Hippocampal formation (tissue), 2 donors: ENCODE data around the gene LRRC4C.

Source experiments
- DNase-seq, 2 donors: peaks; one replicate each; lab custom pipeline; 2025; lab: John Stamatoyannopoulos, UW

Gene LRRC4C

GRCh38 chr11:40291741-40292140 lies 1167.7 kb downstream of the LRRC4C start:
- DNase-seq, result peak in 1 of 2 donors; percentile 53

- peak; percentile 46 to 53 for DNase-seq
These were observed 1168.1 kb downstream of the LRRC4C start for GRCh38 chr11:40291329-40291728.

DNA sequence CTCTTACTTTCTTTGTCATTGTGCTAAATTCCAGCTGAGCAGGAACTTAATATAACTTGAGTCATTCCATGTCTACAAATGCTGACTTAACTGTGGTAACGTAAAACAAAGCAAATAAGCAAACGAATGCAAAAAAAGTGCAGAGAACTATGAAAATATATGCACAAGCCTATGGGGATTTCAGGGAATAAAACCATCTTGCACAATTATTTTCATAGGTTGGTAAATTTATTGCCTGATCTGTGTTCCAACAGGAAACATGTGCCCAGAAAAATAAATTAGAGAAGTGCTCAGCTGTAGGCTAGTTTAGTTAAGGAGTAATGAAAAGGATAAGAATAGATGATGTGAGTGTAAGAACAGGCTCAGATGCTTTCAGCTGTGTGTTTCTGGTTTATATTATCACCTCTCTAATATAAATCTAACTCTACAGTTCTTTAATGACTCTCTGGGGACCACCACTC lies 1169.3 kb downstream of the LRRC4C start:
- DNase-seq, result peak in 1 of 2 donors; percentile 45

DNA sequence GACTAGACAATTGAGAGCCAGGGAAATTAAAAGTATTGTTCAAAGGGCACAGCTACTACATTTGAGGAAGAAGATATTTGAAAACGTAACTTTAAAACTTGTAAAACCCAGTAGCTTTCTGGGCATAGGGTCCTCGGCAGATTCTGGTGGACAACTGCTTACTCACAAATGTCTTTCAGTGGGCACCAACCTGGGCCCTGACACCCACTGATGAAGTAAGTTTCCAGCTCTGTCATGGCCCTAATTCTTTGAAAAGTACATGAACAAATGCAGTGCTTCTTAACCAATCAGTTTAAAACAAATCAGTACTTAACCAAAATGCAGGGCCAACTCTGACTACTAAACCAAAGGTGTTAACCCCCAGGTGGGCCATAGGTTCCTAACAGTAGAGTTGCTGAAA lies 1170.1 kb downstream of the LRRC4C start:
- no peak for DNase-seq

DNA sequence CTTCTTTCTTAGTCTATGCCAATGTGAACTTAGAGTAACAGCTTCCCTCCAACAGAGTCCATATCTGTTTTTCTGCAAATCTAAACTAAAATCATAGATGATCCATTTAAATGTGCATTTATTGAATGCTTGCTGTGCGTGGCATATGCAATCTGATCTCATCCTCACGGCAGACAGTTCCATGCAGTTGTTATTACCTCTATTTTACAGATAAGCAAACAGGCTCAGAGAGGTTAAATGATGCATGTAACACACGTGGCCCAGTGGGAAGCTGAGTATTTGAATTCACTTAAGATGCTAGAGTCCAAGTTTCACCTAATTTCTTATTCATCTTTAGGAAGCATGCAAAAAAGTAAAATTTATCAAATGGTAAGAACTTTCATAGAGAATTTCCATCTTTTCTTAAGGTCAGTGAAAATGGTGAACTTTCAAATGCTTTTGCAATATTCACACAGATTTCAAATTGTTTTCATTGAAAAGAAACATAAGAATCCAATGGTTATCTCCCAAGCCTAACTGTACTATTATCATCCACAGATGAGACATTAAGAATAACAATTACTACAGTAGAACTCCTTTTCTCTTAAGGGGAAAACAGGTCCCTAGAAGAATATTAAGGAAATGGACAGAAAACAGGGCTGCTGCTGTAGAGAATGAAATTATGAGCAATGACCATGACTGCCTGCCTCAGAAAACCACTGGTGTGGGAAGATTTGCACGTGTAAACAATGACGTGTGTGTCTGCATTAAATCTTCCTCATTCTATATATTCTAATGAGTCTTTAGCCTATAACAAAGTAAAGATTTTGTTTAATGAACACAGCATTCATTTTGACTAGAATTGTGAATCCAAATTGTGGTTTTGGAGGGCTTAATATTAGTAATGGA lies 1171.3 kb downstream of the LRRC4C start:
- no peak for DNase-seq

DNA sequence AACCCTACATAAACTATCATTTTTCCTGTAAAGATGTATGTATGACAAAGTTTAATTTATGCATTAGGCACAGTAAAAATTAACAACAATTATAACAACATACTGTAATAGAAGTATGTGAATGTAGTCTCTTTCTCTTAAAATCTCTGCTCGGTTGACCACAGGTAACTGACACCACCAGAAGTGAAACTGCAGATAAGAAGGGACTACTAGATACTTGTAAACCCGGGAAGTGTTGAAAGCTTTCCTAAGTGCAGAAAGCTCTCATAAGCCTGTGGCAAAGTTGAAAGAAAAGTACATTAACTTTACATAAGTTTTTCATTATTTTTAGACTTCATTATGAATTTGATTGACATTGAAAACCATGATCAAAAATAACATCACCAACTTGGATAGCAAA lies 1173.3 kb downstream of the LRRC4C start:
- DNase-seq, result no peak

DNA sequence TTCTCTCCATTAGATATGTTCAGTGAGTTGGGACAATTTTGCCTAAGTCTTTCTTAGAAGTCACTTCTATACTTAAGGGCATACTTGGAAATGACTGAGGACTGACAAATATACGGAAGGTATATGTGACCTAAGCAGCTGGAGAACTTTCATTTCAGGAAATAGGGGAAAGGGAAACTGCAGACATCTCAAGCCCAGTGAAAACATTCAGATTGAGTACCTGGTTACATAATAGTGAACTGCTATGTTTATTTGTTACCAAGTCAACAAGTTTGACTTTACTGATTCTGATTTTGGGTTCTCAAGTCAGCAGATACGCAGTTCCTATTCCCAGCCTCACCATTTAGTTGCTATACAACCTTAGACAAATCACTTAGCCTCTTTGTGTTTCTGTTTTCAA lies 1173.9 kb downstream of the LRRC4C start:
- no peak for DNase-seq

DNA sequence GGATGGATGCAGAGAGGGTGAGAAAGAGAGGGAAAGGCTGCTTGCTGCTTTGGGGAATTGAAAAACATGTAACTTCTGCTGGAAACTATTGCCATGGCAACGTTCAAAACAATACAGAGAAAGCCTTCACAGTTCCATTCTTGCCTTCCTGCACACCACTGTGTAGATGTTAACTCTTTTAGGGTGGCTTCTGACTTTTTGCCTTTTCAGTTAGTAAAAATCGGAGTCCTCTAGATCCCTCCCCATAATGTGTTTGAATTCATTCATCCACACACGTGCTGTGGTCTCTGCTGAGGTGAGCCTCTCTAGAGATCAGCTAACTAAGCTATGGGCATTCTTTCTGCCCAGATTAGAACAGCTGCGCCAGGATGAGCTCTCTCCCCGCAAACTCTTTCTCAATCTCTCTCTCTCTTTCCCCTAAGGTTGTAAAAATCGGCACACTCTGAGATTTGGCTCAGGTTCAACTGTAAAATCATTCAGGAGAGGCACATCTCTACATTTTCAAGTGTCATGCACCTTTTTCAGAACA lies 1178.3 kb downstream of the LRRC4C start:
- DNase-seq, result peak; percentile 22 to 75

DNA sequence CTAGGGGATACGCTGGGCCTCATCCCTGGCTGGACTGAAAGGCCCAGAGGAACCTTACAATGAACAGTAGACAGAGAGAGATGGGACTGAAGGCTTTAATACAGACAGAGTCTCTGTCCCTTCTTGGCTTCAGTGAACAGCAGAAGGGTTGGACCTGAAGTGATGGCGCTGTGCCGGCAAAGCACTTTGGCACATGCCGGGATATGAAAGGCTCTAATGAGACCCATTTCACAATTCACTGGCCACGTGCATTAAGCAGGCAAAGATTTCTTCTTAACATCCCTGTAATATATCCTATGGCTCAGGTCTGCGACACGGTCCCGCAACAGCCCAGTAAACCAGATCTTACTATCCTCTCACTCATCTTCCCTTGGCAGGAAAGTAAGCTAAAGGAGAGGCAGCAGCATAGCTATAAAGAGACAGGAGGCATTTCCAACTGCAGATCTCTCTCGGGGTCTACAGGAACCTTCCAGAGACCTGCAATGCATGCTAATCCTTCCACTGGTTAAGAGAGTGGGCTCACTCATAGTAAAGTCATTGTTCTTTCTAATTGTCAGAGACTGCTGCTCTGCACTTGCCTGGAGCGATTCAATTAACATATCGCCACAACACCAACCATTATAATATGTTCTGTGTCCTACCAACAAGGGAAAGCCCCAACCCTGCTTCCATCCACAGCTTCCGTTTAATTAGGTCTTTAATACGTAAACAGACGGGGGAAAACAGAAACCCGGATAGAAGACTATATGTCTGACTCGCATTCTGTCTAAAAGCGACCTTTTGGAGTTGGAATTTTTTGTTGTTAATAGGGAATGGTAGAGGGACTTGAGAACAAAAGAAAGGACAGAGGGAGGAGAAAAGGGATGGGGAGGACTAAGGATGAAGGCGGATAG lies 1179.0 kb downstream of the LRRC4C start:
- DNase-seq, result peak; percentile 75

- DNase-seq, result no peak
These were observed 1182.5 kb downstream of the LRRC4C start for GRCh38 chr11:40276960-40277359.

DNA sequence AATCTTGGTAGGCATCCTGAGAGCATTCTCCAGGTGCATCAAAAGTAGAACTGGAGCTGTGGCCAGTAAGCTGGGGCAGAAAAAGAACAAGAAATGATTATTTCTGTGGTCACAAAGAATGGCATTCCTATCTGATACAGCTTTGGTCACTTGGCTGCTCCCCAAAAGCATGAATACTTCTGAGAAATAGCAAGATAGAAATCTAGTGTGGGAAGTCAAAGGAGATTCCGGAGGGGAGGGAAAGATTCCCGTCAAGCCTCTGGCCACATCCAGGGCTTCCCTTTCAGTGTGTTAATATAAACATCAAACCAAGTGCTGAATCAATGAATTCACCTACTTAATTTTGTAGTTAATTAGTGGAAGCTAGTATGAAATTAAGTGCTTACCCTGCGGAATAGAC lies 1185.4 kb downstream of the LRRC4C start:
- no peak for DNase-seq

DNA sequence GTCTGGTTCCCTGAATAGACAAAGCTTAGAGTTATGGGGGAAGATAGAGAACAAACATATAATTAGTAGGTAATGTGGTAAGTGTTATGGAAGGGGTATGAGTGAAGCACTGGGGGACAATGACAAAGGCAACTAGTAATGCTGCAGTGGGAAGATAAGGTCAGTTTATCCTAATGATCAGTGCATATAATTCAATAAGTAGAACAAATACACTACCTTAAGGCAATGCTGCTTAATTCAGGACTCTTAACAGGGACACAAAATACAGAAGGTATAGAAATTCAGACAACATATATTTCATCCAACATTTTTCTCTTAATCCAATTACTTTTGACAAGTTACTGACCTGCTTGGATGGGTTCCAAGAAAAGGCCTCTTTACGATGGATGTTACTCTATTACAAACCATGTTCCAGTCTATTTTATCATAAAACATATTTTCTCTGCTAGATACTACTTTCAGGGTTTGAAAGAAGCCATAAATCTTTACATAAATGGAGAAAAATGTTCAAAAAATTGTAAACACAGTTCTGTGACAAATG lies 1186.2 kb downstream of the LRRC4C start:
- DNase-seq, result no peak

DNA sequence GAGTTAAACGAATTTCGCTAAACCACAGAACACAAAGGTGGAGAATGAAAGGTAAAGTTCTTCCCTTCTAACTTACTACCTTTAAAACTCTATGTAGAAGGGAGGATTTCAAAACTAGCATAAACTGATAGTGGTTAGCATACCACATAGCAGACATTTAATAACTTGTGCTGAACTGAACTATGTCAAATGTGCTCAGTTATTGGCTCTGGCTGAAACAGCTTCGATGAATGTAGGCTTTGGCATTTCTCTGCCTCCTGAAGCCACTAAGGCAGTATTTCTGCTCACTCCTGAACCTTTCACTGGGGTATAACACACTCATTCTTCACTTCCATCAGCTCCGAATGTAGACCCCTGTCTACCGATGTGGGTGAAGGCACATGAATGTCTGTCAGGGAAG lies 1188.1 kb downstream of the LRRC4C start:
- no peak for DNase-seq

DNA sequence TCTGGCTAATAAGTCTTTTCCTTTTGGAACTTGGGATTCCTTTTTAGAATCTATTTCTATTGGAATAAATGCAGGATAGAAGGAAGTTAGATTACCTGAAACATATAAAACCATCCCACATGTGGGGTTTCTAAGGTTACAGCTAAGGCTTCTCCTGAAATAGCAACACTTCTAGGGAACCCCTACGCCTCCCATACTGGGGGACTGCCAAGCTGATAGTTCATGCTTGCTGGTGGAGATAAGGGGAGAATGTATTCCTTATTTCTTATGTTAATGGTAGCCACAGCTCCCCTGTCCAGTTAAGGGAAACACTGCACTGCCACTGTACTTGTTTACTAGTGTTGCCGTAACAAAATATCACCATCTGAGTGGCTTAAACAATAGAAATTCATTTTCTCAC lies 1189.6 kb downstream of the LRRC4C start:
- no peak for DNase-seq

- DNase-seq, result no peak
These were observed 1190.9 kb downstream of the LRRC4C start for GRCh38 chr11:40268551-40268950.

- no peak for DNase-seq
These were observed 1204.0 kb downstream of the LRRC4C start for GRCh38 chr11:40255457-40255856.

DNA sequence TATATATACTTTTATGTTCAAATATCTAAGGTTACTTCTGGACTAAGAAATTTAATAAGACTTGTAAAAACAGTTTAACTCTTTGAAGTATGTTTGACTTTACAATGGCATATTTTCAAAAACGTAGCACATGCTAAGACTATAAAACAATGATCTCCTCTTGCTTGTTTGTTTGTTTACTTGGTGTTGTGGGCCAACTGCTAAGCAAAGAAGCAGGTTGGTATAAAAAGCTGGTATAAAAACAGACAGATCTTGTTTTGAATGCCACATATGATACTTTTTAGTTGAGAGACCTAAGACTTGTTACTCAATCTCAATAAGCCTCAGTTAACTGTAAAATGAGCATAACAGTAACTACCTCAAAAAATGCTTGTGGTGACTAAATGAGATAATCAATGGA lies 1206.3 kb downstream of the LRRC4C start:
- no peak for DNase-seq

GRCh38 chr11:40252236-40252635 lies 1207.2 kb downstream of the LRRC4C start:
- no peak for DNase-seq

DNA sequence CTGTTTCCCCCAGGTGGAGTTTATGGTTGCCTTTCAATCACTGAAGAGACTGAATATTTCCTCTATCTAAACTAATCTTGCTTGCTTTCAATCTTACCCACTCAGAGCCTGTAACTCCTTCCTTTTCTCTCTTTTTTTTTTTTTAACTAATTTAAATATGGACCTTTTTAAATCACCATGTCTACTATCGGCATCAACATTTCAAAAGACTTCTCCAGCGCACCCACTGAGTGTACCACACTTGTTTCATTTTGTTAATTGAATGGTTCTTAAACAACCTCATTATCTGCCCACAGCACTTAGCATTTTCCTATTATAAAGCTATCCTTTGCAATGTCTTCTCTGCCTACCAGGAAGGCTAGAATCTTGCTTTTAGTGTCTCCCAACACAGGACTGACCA lies 1212.5 kb downstream of the LRRC4C start:
- no peak for DNase-seq

DNA sequence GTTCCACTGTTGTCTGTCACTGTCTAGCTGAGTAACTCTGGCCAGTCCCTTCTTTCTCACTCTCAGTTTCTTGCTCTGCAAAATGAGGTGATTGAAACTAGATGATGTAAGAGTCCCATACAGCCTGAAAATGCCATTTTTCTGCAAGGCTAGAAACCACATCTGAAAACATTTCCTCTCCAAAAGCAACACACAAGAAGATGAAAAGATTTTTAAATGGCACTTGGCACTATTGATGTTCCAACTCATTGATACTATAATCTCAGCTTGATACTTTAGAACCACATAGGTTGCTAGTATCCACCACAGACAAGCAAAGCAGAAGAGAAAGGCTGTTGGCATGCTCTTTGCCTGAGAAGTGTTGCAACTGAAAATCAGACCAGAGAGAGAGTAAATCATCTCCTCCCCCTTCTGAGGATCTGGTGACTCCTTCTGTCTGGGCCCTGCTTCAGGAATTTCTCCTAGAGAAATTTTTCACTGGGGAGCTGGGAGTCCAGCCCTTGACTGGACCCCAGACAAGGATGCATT lies 1217.9 kb downstream of the LRRC4C start:
- DNase-seq, result no peak

DNA sequence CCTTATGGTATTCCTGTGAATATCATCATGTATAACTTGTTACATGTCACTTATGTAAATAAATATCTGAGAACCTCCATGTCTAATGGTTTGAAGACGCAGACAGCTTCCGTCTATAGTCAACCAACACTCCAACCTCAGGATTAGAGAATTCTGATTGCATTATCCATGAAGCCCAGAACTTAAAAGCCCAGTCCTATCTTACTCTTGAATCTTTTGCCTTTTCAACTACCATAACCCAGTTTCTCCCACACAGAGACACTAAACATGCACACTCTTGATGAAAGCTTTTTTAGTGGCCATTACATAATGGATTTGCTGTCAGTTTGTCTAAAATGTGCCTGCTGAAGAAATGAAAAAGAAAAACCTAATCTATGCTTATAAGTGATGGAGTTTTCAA lies 1219.2 kb downstream of the LRRC4C start:
- DNase-seq, result no peak

DNA sequence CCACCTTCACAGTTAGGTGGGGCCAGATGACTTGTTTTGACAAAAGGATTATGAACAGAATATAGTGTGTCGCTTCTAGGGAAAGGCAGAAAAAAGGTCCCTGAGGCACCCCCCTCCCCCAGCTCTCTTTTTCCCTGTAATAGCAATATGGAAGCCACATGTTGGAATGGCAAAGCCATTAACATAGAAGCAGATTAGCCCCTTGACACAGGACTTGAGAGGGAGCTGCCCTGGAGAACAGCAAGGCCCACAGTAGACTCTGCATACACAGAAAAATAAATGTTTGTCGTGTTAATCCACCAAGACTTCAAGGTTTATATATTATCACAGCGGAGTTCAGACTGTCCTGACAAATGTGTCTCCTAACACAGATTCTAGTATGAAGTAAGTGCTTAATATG lies 1222.9 kb downstream of the LRRC4C start:
- DNase-seq, result no peak
